Keratinocyte (primary cell): ENCODE results near the gene LPIN1. TPM values are rescaled to one million over a fixed set of nuclear protein-coding genes. Genes with fewer than 3 reads are reported as not detected.

Source experiments
- DNase-seq: peaks from one replicate; pipeline ENCODE4 v3.0.0-alpha.2; 2011; ENCODE audit warnings: low read depth, missing footprints, low spot score
- FAIRE-seq: peaks from 2 replicates; lab custom pipeline; 2011; peaks lifted over from hg19 to GRCh38; lab: Jason Lieb, UNC
- H2AFZ ChIP-seq: 2 replicates; pipeline ENCODE4 v1.6.0; 2012; ENCODE audit warnings: low read length, control low read depth, inconsistent platforms; ENCODE audit not compliant: control insufficient read depth
- H3K27ac ChIP-seq: 2 replicates; pipeline ENCODE4 v1.5.1; 2011; ENCODE audit warnings: low read length; ENCODE audit not compliant: control insufficient read depth, insufficient read depth
- H3K27me3 ChIP-seq: 3 replicates; pipeline ENCODE4 v1.6.0; 2011; ENCODE audit warnings: low read length; ENCODE audit not compliant: control insufficient read depth, insufficient read depth; ENCODE audit errors: extremely low read depth
- H3K36me3 ChIP-seq, 2 experiments: 2 replicates in 1 of 2; 3 replicates in 1 of 2; pipeline ENCODE4 v1.5.1; 2011; ENCODE audit warnings: low read length in 2 of 2, mild to moderate bottlenecking in 1 of 2; ENCODE audit not compliant: control insufficient read depth in 2 of 2, insufficient read depth in 2 of 2; ENCODE audit errors: extremely low read depth in 1 of 2
- H3K4me1 ChIP-seq: 3 replicates; pipeline ENCODE4 v1.5.1; 2011; ENCODE audit warnings: low read length; ENCODE audit not compliant: control insufficient read depth, insufficient read depth; ENCODE audit errors: extremely low read depth
- H3K4me2 ChIP-seq: 3 replicates; pipeline ENCODE4 v1.6.0; 2011; ENCODE audit warnings: low read depth, low read length; ENCODE audit not compliant: control insufficient read depth, insufficient read depth; ENCODE audit errors: extremely low read depth
- H3K4me3 ChIP-seq, 3 experiments: fragments of 200-600 bp in 1 of 3; sonication (generic) in 1 of 3; 2 replicates in 2 of 3; 3 replicates in 1 of 3; pipeline ENCODE4 v1.5.1; 2011 to 2016; ENCODE audit warnings: low read length in 3 of 3, mild to moderate bottlenecking in 3 of 3, control low read depth in 2 of 3, inconsistent platforms in 1 of 3, low read depth in 1 of 3, mixed read lengths in 1 of 3, mixed run types in 1 of 3, moderate library complexity in 1 of 3; ENCODE audit not compliant: control insufficient read depth in 2 of 3, insufficient read depth in 2 of 3; ENCODE audit errors: extremely low read depth in 1 of 3
- H3K79me2 ChIP-seq: 2 replicates; pipeline ENCODE4 v1.6.0; 2012; ENCODE audit warnings: low read length; ENCODE audit not compliant: control insufficient read depth, insufficient read depth
- H3K9ac ChIP-seq: 3 replicates; pipeline ENCODE4 v1.6.0; 2011; ENCODE audit warnings: low read length; ENCODE audit not compliant: control insufficient read depth, insufficient read depth; ENCODE audit errors: extremely low read depth
- H3K9me1 ChIP-seq: 3 replicates; pipeline ENCODE4 v1.6.0; 2011; ENCODE audit warnings: low read length; ENCODE audit not compliant: control insufficient read depth, insufficient read depth; ENCODE audit errors: extremely low read depth
- H3K9me3 ChIP-seq: 2 replicates; pipeline ENCODE4 v1.5.1; 2012; ENCODE audit warnings: low read depth, low read length; ENCODE audit not compliant: control insufficient read depth
- H4K20me1 ChIP-seq: 3 replicates; pipeline ENCODE4 v1.6.0; 2011; ENCODE audit warnings: low read length; ENCODE audit not compliant: control insufficient read depth, insufficient read depth; ENCODE audit errors: extremely low read depth
- CTCF ChIP-seq, 3 experiments: IDR thresholded peaks in 1 of 3; conservative IDR thresholded peaks in 1 of 3; optimal IDR thresholded peaks in 1 of 3; 2 replicates in 2 of 3; 3 replicates in 1 of 3; pipeline versions ENCODE3 to v1.5.1; 2011; ENCODE audit warnings: low read length in 3 of 3, mild to moderate bottlenecking in 3 of 3, moderate library complexity in 2 of 3, control low read depth in 1 of 3, inconsistent platforms in 1 of 3; ENCODE audit not compliant: insufficient read depth in 2 of 3; ENCODE audit errors: extremely low read depth in 1 of 3
- EZH2 ChIP-seq: IDR thresholded peaks from one replicate; pipeline ENCODE4 v1.6.1; 2012; ENCODE audit warnings: inconsistent platforms, mild to moderate bottlenecking, low read length, moderate library complexity
- dilution Hi-C: fragments of 300-500 bp; cut with MboI; formaldehyde crosslinking; loops from one replicate; pipeline ENCODE4 v1.7.0; 2020; ENCODE audit warnings: low sequenced_read_pairs; ENCODE audit not compliant: extremely low pct_ligation_motif_present
- polyA plus RNA-seq, 5 experiments: library from polyadenylated mRNA; depleted of rRNA in 3 of 5; stranded (reverse) in 3 of 5; stranded (forward) in 1 of 5; unstranded in 1 of 5; fragments of >200 nt; gene quantifications; 1 replicate in 1 of 5; 2 replicates in 3 of 5; 3 replicates in 1 of 5; pipeline versions ENCODE4 v1.2.1 to v1.2.3, GENCODE V29; 2011 to 2012; ENCODE audit warnings: missing spikeins in 2 of 5, low read depth in 1 of 5, low replicate concordance in 1 of 5

Gene LPIN1
- polyA plus RNA-seq, 1 donor (not counting 4 experiments of a cell fraction or from before 2014, with no cell fraction given) = 79.6 TPM

GRCh38 chr2:11711751-11712150 lies 34.7 kb upstream of the LPIN1 start:
- H2AFZ ChIP-seq = no peak overlapping the region
- DNase-seq (no peak), FAIRE-seq (no peak)
- no peaks in the 10 kb centered on the region for H3K9me1 ChIP-seq
- no peak overlapping the region for H3K4me2 ChIP-seq
- H4K20me1 ChIP-seq = no peaks in the 10 kb centered on the region
- H3K79me2 ChIP-seq = no peaks in the 10 kb centered on the region
- TF ChIP-seq EZH2 = no peak
- TF ChIP-seq CTCF (optimal IDR thresholded peaks at IDR 0.05 in 1 of 3, IDR thresholded peaks at IDR 0.05 in 1 of 3, conservative IDR thresholded peaks at IDR 0.05 in 1 of 3; ENCODE audit: extremely low read depth in 1 of 3, insufficient read depth in 2 of 3, low read length in 3 of 3) = no peak
- no peaks in the 10 kb centered on the region for H3K36me3 ChIP-seq
- no peaks in the 10 kb centered on the region for H3K9me3 ChIP-seq
- H3K27me3 ChIP-seq = peaks cover 6% of the 10 kb centered on the region
- H3K9ac ChIP-seq = no peak overlapping the region
- H3K4me1 ChIP-seq = peaks cover 25% of the 10 kb centered on the region
- H3K27ac ChIP-seq = no peak overlapping the region
- no peak overlapping the region for H3K4me3 ChIP-seq
- dilution Hi-C loops = no loop called here

- Histone ChIP-seq H3K4me2 (no peak overlapping the region), H2AFZ (no peak overlapping the region), H3K4me1 (peaks cover 25% of the 10 kb centered on the region), H3K9me1 (no peaks in the 10 kb centered on the region), H3K36me3 (no peaks in the 10 kb centered on the region), H3K4me3 (no peak overlapping the region), H4K20me1 (no peaks in the 10 kb centered on the region), H3K9me3 (no peaks in the 10 kb centered on the region), H3K27ac (peak overlapping the region; percentile 3), H3K27me3 (peaks cover 13% of the 10 kb centered on the region), H3K79me2 (no peaks in the 10 kb centered on the region), H3K9ac (no peak overlapping the region)
- FAIRE-seq = peak; percentile 23
- no peak for TF ChIP-seq EZH2
- TF ChIP-seq CTCF (optimal IDR thresholded peaks at IDR 0.05 in 1 of 3, IDR thresholded peaks at IDR 0.05 in 1 of 3, conservative IDR thresholded peaks at IDR 0.05 in 1 of 3; ENCODE audit: extremely low read depth in 1 of 3, insufficient read depth in 2 of 3, low read length in 3 of 3) = no peak
- DNase-seq = no peak
- dilution Hi-C loops = no loop called here
Observed at GRCh38 chr2:11712866-11713265, 33.6 kb upstream of the LPIN1 start.
